Lower leg skin (tissue), 4 donors: Measurements from ENCODE around the gene SHROOM3. TPM values are rescaled to one million over a fixed set of nuclear protein-coding genes. Genes with fewer than 3 reads are reported as not detected.

Experiments
- DNase-seq, 2 donors: peaks; one replicate each; pipeline ENCODE4 v3.0.0-alpha.2; 2019; ENCODE audit warnings: low spot score in 2 of 2
- H3K4me3 ChIP-seq: fragments of 200-600 bp; sonication (generic); 2 replicates; pipeline ENCODE4 v1.5.1; 2017; ENCODE audit warnings: mild to moderate bottlenecking, low read depth; ENCODE audit not compliant: poor library complexity, severe bottlenecking
- POLR2A ChIP-seq, 2 donors: fragments of 450-650 bp; IDR thresholded peaks; one replicate each; pipeline ENCODE4 v1.6.1; 2016 to 2017; ENCODE audit warnings: antibody characterized with exemption in 2 of 2, mild to moderate bottlenecking in 1 of 2, moderate library complexity in 1 of 2
- WGBS, 2 donors: methylation state at CpG; one replicate each; pipeline ENCODE4 v1.1.5; 2018; 5-methylcytosine and 5-hydroxymethylcytosine counted together
- intact Hi-C: fragments of 100-400 bp; cut with DNase I; formaldehyde crosslinking; loops from one replicate; pipeline ENCODE4 v1.15.0; 2023; ENCODE audit warnings: low total_unique reads
- total RNA-seq, 4 donors: library from RNA; depleted of rRNA; stranded (reverse); fragments of >200 nt; gene quantifications; one replicate each; pipeline ENCODE4 v1.1.0, GENCODE V29; 2016
- TF ChIP-seq, protein P1 (sequence below), 3 donors: fragments of 450-650 bp; IDR thresholded peaks; one replicate each; pipeline ENCODE4 v1.5.1; 2016; ENCODE audit warnings: antibody characterized with exemption in 3 of 3, mild to moderate bottlenecking in 3 of 3, moderate library complexity in 2 of 3

The SHROOM3 gene
- total RNA-seq, 4 donors from 2014 or later: 37.7 to 88.8 (median 44.0) TPM

- intact Hi-C loops: no loop called here
- DNase-seq: no peak
- WGBS, 2 donors: 71 to 73% methylated on average over 3 of the region's 3 CpGs
- H3K4me3 ChIP-seq: no peak overlapping the region
- TF ChIP-seq, protein P1, sequence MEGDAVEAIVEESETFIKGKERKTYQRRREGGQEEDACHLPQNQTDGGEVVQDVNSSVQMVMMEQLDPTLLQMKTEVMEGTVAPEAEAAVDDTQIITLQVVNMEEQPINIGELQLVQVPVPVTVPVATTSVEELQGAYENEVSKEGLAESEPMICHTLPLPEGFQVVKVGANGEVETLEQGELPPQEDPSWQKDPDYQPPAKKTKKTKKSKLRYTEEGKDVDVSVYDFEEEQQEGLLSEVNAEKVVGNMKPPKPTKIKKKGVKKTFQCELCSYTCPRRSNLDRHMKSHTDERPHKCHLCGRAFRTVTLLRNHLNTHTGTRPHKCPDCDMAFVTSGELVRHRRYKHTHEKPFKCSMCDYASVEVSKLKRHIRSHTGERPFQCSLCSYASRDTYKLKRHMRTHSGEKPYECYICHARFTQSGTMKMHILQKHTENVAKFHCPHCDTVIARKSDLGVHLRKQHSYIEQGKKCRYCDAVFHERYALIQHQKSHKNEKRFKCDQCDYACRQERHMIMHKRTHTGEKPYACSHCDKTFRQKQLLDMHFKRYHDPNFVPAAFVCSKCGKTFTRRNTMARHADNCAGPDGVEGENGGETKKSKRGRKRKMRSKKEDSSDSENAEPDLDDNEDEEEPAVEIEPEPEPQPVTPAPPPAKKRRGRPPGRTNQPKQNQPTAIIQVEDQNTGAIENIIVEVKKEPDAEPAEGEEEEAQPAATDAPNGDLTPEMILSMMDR (IDR thresholded peaks at IDR 0.05): no peak
- TF ChIP-seq POLR2A (IDR thresholded peaks at IDR 0.05): no peak
These were observed 223.4 kb downstream of the SHROOM3 start for GRCh38 chr4:76658231-76659102.

DNA sequence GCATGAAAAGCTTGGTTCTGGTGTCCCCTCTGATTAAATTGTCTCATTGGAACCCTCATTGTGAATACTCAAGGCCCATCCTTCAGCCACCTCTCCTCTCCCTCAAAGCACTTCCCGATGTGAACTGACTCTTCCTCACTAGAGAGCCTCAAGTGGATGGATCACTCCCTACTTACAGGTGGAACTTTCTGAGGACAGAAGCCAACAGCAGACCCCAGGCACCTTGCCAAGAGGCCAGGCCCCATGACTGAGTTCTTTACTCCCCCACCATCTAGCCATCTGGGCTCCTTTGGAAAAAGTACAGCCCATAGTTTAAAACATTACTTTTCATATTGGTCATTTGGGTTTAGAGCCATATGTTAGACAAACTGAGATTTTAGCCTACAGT is 224.1 kb downstream of the SHROOM3 start:
- no peak overlapping the region for H3K4me3 ChIP-seq
- TF ChIP-seq, protein P1 (IDR thresholded peaks at IDR 0.05): no peak
- TF ChIP-seq POLR2A (IDR thresholded peaks at IDR 0.05): no peak
- intact Hi-C loops: no loop called here
- DNase-seq: no peak
- WGBS, 2 donors: 75 to 77% methylated on average over 1 of the region's 1 CpG

DNA sequence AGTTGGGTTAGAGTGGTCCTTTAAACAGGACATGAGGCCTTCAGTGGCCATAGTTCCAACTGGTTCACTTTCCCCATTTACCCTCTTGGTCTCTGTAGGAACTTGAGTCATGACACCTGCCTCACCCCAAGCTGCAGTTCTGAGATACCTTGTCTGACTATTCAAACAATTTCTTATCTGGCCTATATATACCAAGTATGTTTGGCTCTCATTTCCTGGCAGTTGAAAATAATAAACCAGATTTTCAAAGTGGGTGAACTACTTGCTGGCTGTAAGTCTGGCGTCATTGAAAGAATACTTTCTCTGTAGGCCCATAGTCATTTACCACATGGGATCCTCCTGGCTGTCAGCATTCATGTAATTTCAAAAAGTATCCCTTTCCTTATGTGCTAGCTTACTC is 228.8 kb downstream of the SHROOM3 start:
- TF ChIP-seq, protein P1 (IDR thresholded peaks at IDR 0.05): no peak
- no peak for TF ChIP-seq POLR2A (IDR thresholded peaks at IDR 0.05)
- H3K4me3 ChIP-seq: no peak overlapping the region
- 58 to 62% methylated on average over 1 of the region's 1 CpG for WGBS, 2 donors
- no peak for DNase-seq
- intact Hi-C loops: no loop called here

- DNase-seq: peak in 1 of 2 donors; percentile 32
- TF ChIP-seq, protein P1 (IDR thresholded peaks at IDR 0.05): no peak
- no peak for TF ChIP-seq POLR2A (IDR thresholded peaks at IDR 0.05)
- H3K4me3 ChIP-seq: no peak overlapping the region
- intact Hi-C loops: no loop called here
These were observed 230.1 kb downstream of the SHROOM3 start for GRCh38 chr4:76665153-76665552.

DNA sequence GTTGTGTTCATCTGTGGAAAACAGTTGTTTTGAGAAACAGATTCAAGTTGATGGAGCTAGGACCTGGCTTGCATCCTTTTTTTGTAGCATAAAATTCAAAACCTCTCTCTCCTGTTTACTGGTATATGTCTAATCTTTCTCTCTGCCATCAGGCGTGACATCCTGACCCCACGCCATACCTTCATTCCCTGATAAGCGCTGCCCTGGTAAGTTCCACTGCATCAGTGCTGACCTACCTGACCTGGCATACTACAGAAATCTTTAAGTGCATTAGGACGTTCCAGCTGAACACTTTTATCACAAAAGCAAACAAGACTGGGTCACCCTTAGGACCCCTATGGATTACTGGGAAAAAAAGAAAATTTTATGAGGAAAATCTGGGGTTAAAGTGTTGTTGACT is 230.7 kb downstream of the SHROOM3 start:
- TF ChIP-seq POLR2A (IDR thresholded peaks at IDR 0.05): no peak
- TF ChIP-seq, protein P1 (IDR thresholded peaks at IDR 0.05): no peak
- H3K4me3 ChIP-seq: no peak overlapping the region
- no peak for DNase-seq
- intact Hi-C loops: no loop called here
- WGBS, 2 donors: 91 to 95% methylated on average over 4 of the region's 4 CpGs
